Measurements from ENCODE around the gene CCDC177. TPM values are rescaled to one million over a fixed set of nuclear protein-coding genes. Genes with fewer than 3 reads are reported as not detected.
A peak's percentile ranks its signal among the peaks of the same experiment; 100 is the strongest.

CCDC177 gene
- total RNA-seq (2021) (1.7 to 2.2 TPM (median 2.1 TPM) in 3 replicates), Bru-seq, nascent RNA (percentile 39 among the genes with signal in this experiment)
- long read RNA-seq, experiment 1, full-length matches to known transcripts = 6 of 9 reads
- long read RNA-seq, experiment 1, partial matches to known transcripts = 3 of 9 reads
- long read RNA-seq, experiment 1, other reads (novel, unspliced or antisense) = 0 of 9 reads
- long read RNA-seq, experiment 2 = 0 reads
- long read RNA-seq, experiment 3 = 0 reads

DNA sequence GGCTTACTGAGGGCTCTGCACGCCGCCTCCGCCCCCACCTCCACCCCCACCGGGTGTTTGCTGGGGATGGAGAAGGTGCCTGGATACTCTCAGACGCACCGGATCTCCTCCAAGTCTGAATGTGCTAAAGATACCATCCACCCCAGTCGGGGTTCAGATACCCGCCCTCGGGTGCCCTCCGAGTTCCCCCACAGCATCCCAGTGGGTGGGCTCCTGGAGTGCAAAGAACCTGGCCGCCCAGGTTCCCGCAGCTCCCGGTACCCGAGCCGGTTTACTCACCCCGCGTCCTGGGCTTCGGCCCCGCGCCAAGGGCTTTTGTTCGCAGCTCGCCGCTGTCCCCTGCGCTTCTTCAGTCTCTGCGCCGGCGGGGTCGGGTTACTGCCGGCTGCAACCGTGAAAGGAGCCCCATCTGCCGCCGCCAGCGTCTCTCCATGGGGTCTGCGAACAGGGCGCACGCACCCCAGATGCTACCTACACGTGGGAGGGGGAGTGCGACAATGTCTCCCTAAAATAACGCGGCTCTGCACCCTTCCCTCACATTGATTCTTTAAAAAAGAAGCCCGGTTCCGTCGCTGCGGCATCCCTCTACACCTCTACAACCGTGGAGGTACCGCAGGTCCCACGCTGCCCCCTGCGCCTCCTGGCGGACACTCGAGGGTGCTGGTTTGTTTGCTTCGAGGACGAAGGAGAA is at the start of gene CCDC177:
Gene CCDC177, minus strand, starts transcription at position 609 of the 691 bp plus-strand sequence. CDS start 1,249 bp downstream, outside the sequence.
- peaks cover 65% of the 10 kb centered on the region for H3K27me3 Mint-ChIP-seq (ENCODE audit: low read depth)
- ChIA-PET POLR2A (interaction anchor here (0.7 to 1.8 kb wide), 5 partner anchors 19 to 193 kb away, joined by 3 to 5 read pairs (median 4); partner anchors contain the start of gene SRSF5), CTCF (interaction anchor here (0.6 to 5.9 kb wide), 50 partner anchors 8 to 454 kb away, joined by 3 to 130 read pairs (median 4); partner anchors contain the start of genes PLEKHD1 and SMOC1)
- H3K4me3 Mint-ChIP-seq = peak within 1 kb of the TSS; percentile 76
- H3K36me3 Mint-ChIP-seq = peaks cover 2% of the 10 kb centered on the region; the same call in 1 of the 2 replicates
- peaks cover 6% of the 10 kb centered on the region; the same call in 1 of the 2 replicates for H3K4me1 Mint-ChIP-seq
- no peak within 1 kb of the TSS for H3K27ac Mint-ChIP-seq
- no peaks in the 10 kb centered on the region for H3K9me3 Mint-ChIP-seq
- TF ChIP-seq FOXP1 (CRISPR knock-in tag; IDR thresholded peaks at IDR 0.05; ENCODE audit: borderline replicate concordance) = peak; percentile 42; the same call in 1 of the 2 replicates
- TF ChIP-seq MXD4 (CRISPR knock-in tag; IDR thresholded peaks at IDR 0.05; ENCODE audit: borderline replicate concordance) = no peak
- TF ChIP-seq NFATC4 (CRISPR knock-in tag; IDR thresholded peaks at IDR 0.05) = no peak
- TF ChIP-seq ARID4B (CRISPR knock-in tag; IDR thresholded peaks at IDR 0.05; ENCODE audit: borderline replicate concordance) = peak; percentile 51; the same call in 1 of the 2 replicates
- 0 out of 2 replicates have a peak, but pooled peaks have one; percentile 63 for TF ChIP-seq ESRRA (CRISPR knock-in tag; IDR thresholded peaks at IDR 0.05; ENCODE audit: borderline replicate concordance)
- 0 out of 2 replicates have a peak, but pooled peaks have one; percentile 20 for TF ChIP-seq TEAD1 (CRISPR knock-in tag; IDR thresholded peaks at IDR 0.05)
- peak; percentile 56; the same call in 1 of the 2 replicates for TF ChIP-seq MAX (CRISPR knock-in tag; IDR thresholded peaks at IDR 0.05)
- TF ChIP-seq ZNF423 (CRISPR knock-in tag; IDR thresholded peaks at IDR 0.05) = peak; percentile 11; the same call in 1 of the 2 replicates
- TF ChIP-seq, protein P1, sequence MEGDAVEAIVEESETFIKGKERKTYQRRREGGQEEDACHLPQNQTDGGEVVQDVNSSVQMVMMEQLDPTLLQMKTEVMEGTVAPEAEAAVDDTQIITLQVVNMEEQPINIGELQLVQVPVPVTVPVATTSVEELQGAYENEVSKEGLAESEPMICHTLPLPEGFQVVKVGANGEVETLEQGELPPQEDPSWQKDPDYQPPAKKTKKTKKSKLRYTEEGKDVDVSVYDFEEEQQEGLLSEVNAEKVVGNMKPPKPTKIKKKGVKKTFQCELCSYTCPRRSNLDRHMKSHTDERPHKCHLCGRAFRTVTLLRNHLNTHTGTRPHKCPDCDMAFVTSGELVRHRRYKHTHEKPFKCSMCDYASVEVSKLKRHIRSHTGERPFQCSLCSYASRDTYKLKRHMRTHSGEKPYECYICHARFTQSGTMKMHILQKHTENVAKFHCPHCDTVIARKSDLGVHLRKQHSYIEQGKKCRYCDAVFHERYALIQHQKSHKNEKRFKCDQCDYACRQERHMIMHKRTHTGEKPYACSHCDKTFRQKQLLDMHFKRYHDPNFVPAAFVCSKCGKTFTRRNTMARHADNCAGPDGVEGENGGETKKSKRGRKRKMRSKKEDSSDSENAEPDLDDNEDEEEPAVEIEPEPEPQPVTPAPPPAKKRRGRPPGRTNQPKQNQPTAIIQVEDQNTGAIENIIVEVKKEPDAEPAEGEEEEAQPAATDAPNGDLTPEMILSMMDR (IDR thresholded peaks at IDR 0.05) = peak; percentile 80
- TF ChIP-seq, protein P2, sequence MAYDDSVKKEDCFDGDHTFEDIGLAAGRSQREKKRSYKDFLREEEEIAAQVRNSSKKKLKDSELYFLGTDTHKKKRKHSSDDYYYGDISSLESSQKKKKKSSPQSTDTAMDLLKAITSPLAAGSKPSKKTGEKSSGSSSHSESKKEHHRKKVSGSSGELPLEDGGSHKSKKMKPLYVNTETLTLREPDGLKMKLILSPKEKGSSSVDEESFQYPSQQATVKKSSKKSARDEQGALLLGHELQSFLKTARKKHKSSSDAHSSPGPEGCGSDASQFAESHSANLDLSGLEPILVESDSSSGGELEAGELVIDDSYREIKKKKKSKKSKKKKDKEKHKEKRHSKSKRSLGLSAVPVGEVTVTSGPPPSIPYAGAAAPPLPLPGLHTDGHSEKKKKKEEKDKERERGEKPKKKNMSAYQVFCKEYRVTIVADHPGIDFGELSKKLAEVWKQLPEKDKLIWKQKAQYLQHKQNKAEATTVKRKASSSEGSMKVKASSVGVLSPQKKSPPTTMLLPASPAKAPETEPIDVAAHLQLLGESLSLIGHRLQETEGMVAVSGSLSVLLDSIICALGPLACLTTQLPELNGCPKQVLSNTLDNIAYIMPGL (CRISPR knock-in tag; IDR thresholded peaks at IDR 0.05) = peak; percentile 80; the same call in 1 of the 2 replicates
- TF ChIP-seq ETV6 (CRISPR knock-in tag; IDR thresholded peaks at IDR 0.05) = 0 out of 2 replicates have a peak, but pooled peaks have one; percentile 50
- peak; percentile 43; the same call in 1 of the 2 replicates for TF ChIP-seq CBFB (CRISPR knock-in tag; IDR thresholded peaks at IDR 0.05; ENCODE audit: low read depth)
- TF ChIP-seq IRF1 (CRISPR knock-in tag; IDR thresholded peaks at IDR 0.05) = no peak
- DNase-seq (ENCODE audit: low spot score) (peak; percentile 81), ATAC-seq (peak; percentile 71)
